ENCODE results near the gene NPHS2.
A peak's percentile ranks its signal among the peaks of the same experiment; 100 is the strongest.

The NPHS2 gene

GRCh38 chr1:179575497-179576314, at the start of gene NPHS2:
Gene NPHS2 (minus strand): TSS chr1:179575948. CDS start chr1:179575864, 84 bp downstream.
- DNase-seq = no peak

- DNase-seq = no peak
These were observed 36.6 kb upstream of the NPHS2 start for GRCh38 chr1:179612361-179612760.

- no peak for DNase-seq
These were observed 25.3 kb upstream of the NPHS2 start for GRCh38 chr1:179601093-179601492.

GRCh38 chr1:179599623-179600249, 24.0 kb upstream of the NPHS2 start:
- DNase-seq = no peak

GRCh38 chr1:179598631-179599030, 22.9 kb upstream of the NPHS2 start:
- DNase-seq = no peak

- DNase-seq = no peak
These were observed 16.1 kb upstream of the NPHS2 start, which contains the start of gene TDRD5 for GRCh38 chr1:179591592-179592580. Gene TDRD5 (plus strand): TSS chr1:179591832. CDS start chr1:179592616, 784 bp downstream.

GRCh38 chr1:179591253-179591591, 15.5 kb upstream of the NPHS2 start:
- no peak for DNase-seq

- DNase-seq = no peak
These were observed 14.9 kb upstream of the NPHS2 start for GRCh38 chr1:179590671-179591070.

- no peak for DNase-seq
These were observed 13.8 kb upstream of the NPHS2 start for GRCh38 chr1:179589509-179589908.

- DNase-seq = no peak
These were observed 12.8 kb upstream of the NPHS2 start for GRCh38 chr1:179588425-179589024.

- DNase-seq = no peak
These were observed 11.6 kb upstream of the NPHS2 start for GRCh38 chr1:179587336-179587735.

GRCh38 chr1:179586107-179586823, 10.5 kb upstream of the NPHS2 start:
- no peak for DNase-seq

- DNase-seq = peak in 1 of 2 experiments; percentile 31
These were observed 8.1 kb upstream of the NPHS2 start for GRCh38 chr1:179583771-179584320.

- DNase-seq = no peak
These were observed 761 bp upstream of the NPHS2 start for GRCh38 chr1:179576509-179576908.

GRCh38 chr1:179558078-179558477, 17.7 kb downstream of the NPHS2 start:
- no peak for DNase-seq

GRCh38 chr1:179554427-179554826, 21.3 kb downstream of the NPHS2 start:
- DNase-seq = no peak

GRCh38 chr1:179550746-179551682, 24.7 kb downstream of the NPHS2 start:
- DNase-seq = no peak

- no peak for DNase-seq
These were observed 26.4 kb downstream of the NPHS2 start for GRCh38 chr1:179549368-179549700.

GRCh38 chr1:179548666-179549367, 26.9 kb downstream of the NPHS2 start:
- DNase-seq = no peak

- DNase-seq = no peak
These were observed 28.7 kb downstream of the NPHS2 start for GRCh38 chr1:179547021-179547535.

All from NCI-H187 (cell line).